SK-N-SH (cell line): ENCODE measurements around the gene FCMR. TPM values are rescaled to one million over a fixed set of nuclear protein-coding genes. Genes with fewer than 3 reads are reported as not detected.

Experiments used
- CTCF ChIA-PET: fragments of 300-600, 350-600 bp; formaldehyde crosslinking; extraction: SDS; loops from one replicate; lab custom pipeline; 2021; lab: Yijun Ruan, JAX
- POLR2A ChIA-PET: fragments of 350-600 bp; sonication (Branson Sonifier 250); formaldehyde crosslinking; extraction: SDS; loops from one replicate; lab custom pipeline; 2020; ENCODE audit warnings: antibody characterized with exemption, inconsistent platforms; lab: Yijun Ruan, JAX
- DNase-seq: peaks from one replicate; pipeline ENCODE4 v3.0.0; 2012
- H2AFZ ChIP-seq: fragments of 200-600 bp; sonication (generic); 2 replicates; pipeline ENCODE4 v1.8.1; 2016; ENCODE audit warnings: antibody characterized with exemption, mild to moderate bottlenecking, low read depth
- H3F3A ChIP-seq: fragments of 200-600 bp; sonication (generic); replicated peaks from 2 replicates; pipeline ENCODE3; 2016; ENCODE audit warnings: antibody characterized with exemption, mild to moderate bottlenecking; ENCODE audit not compliant: insufficient read depth
- H3K27ac ChIP-seq, 2 experiments: fragments of 200-500 bp in 1 of 2; fragments of 200-600 bp in 1 of 2; sonication (Bioruptor generic) in 1 of 2; sonication (generic), shearing (Covaris generic) in 1 of 2; 2 replicates each; pipeline versions ENCODE4 v1.5.1 to v1.6.1; 2014 to 2016; ENCODE audit warnings: low read depth in 2 of 2, inconsistent platforms in 1 of 2, low read length in 1 of 2, mild to moderate bottlenecking in 1 of 2, mixed read lengths in 1 of 2
- H3K27me3 ChIP-seq: fragments of 200-600 bp; sonication (generic), shearing (Covaris generic); 2 replicates; pipeline ENCODE4 v1.6.1; 2016; ENCODE audit warnings: mixed run types; ENCODE audit not compliant: insufficient read depth
- H3K36me3 ChIP-seq, 2 experiments: fragments of 200-500 bp in 1 of 2; fragments of 200-600 bp in 1 of 2; sonication (Bioruptor generic) in 1 of 2; sonication (generic) in 1 of 2; replicated peaks in 1 of 2; 2 replicates each; pipeline versions ENCODE3 to v1.5.1; 2014 to 2016; ENCODE audit warnings: low read length in 1 of 2, mild to moderate bottlenecking in 1 of 2; ENCODE audit not compliant: insufficient read depth in 2 of 2, control insufficient read depth in 1 of 2
- H3K4me1 ChIP-seq, 2 experiments: fragments of 200-500 bp in 1 of 2; fragments of 200-600 bp in 1 of 2; sonication (Bioruptor generic) in 1 of 2; sonication (generic), shearing (Covaris generic) in 1 of 2; 2 replicates each; pipeline versions ENCODE4 v1.5.1 to v1.6.1; 2014 to 2016; ENCODE audit warnings: low read depth in 1 of 2, low read length in 1 of 2, mixed run types in 1 of 2; ENCODE audit not compliant: insufficient read depth in 2 of 2, control insufficient read depth in 1 of 2
- H3K4me2 ChIP-seq: fragments of 200-600 bp; sonication (generic), shearing (Covaris generic); 2 replicates; pipeline ENCODE4 v1.6.1; 2017; ENCODE audit warnings: mixed run types
- H3K4me3 ChIP-seq, 2 experiments: fragments of 200-500 bp in 1 of 2; fragments of 200-600 bp in 1 of 2; sonication (Bioruptor generic) in 1 of 2; sonication (generic), shearing (Covaris generic) in 1 of 2; 2 replicates each; pipeline versions ENCODE4 v1.5.1 to v1.8.1; 2014 to 2016; ENCODE audit warnings: low read depth in 2 of 2, inconsistent platforms in 1 of 2, low read length in 1 of 2, mild to moderate bottlenecking in 1 of 2, mixed read lengths in 1 of 2, moderate library complexity in 1 of 2
- H3K79me2 ChIP-seq: fragments of 200-600 bp; sonication (generic); 2 replicates; pipeline ENCODE4 v1.8.1; 2017; ENCODE audit warnings: mild to moderate bottlenecking; ENCODE audit not compliant: insufficient read depth
- H3K9ac ChIP-seq: fragments of 200-600 bp; sonication (generic); 2 replicates; pipeline ENCODE4 v1.6.1; 2017; ENCODE audit warnings: mixed run types
- H3K9me2 ChIP-seq: fragments of 200-600 bp; sonication (generic); 2 replicates; pipeline ENCODE4 v1.6.1; 2017; ENCODE audit warnings: mixed run types
- H3K9me3 ChIP-seq: fragments of 200-600 bp; sonication (generic); 2 replicates; pipeline ENCODE4 v1.6.1; 2017; ENCODE audit warnings: mixed run types, mild to moderate bottlenecking, moderate library complexity
- H4K20me1 ChIP-seq: fragments of 200-600 bp; sonication (generic); 2 replicates; pipeline ENCODE4 v1.6.1; 2017; ENCODE audit warnings: mild to moderate bottlenecking, mixed run types; ENCODE audit not compliant: insufficient read depth
- CHD2 ChIP-seq: fragments of 150-350 bp; IDR thresholded peaks from 2 replicates; pipeline ENCODE4 v1.6.1; 2018; ENCODE audit warnings: low read length; ENCODE audit not compliant: partially characterized antibody
- ELF1 ChIP-seq: IDR thresholded peaks from 2 replicates; pipeline ENCODE4 v1.4.0; 2012
- EP300 ChIP-seq, 2 experiments: IDR thresholded peaks; 2 replicates each; pipeline versions ENCODE4 v1.4.0 to v1.6.1; 2012; ENCODE audit warnings: borderline replicate concordance in 1 of 2, low read depth in 1 of 2, low read length in 1 of 2
- EZH2phosphoT487 ChIP-seq: fragments of 200-600 bp; sonication (generic); IDR thresholded peaks from 2 replicates; pipeline ENCODE4 v1.6.1; 2017; ENCODE audit warnings: low read depth, mixed run types, mild to moderate bottlenecking, antibody characterized with exemption, moderate library complexity, borderline replicate concordance
- FOSL2 ChIP-seq: IDR thresholded peaks from 2 replicates; pipeline ENCODE4 v1.4.0; 2012; ENCODE audit warnings: low read depth, mild to moderate bottlenecking, moderate library complexity, borderline replicate concordance
- FOXJ3 ChIP-seq: sonication (generic); formaldehyde crosslinking; IDR thresholded peaks from 2 replicates; pipeline ENCODE4 v1.5.1; 2020; ENCODE audit warnings: mild to moderate bottlenecking, missing genetic modification reagents
- MXI1 ChIP-seq: IDR thresholded peaks from 2 replicates; pipeline ENCODE4 v1.6.1; 2012; ENCODE audit warnings: mild to moderate bottlenecking, low read depth, low read length, improper control_type of control experiment
- NFIC ChIP-seq: IDR thresholded peaks from 2 replicates; pipeline ENCODE4 v1.4.0; 2012; ENCODE audit warnings: borderline replicate concordance
- POLR2AphosphoS5 ChIP-seq: IDR thresholded peaks from 2 replicates; pipeline ENCODE4 v1.6.1; 2012; ENCODE audit warnings: low read depth, low read length
- RCOR1 ChIP-seq: fragments of 150-350 bp; IDR thresholded peaks from 2 replicates; pipeline ENCODE4 v1.6.1; 2017; ENCODE audit warnings: antibody characterized with exemption, low read length
- RXRA ChIP-seq: IDR thresholded peaks from 2 replicates; pipeline ENCODE4 v1.4.0; 2012; ENCODE audit warnings: low read depth, mild to moderate bottlenecking, borderline replicate concordance
- SIN3A ChIP-seq: IDR thresholded peaks from 2 replicates; pipeline ENCODE4 v1.6.1; 2012; ENCODE audit warnings: low read depth, mild to moderate bottlenecking, low read length, moderate library complexity, borderline replicate concordance
- TCF12 ChIP-seq: IDR thresholded peaks from 2 replicates; pipeline ENCODE4 v1.4.0; 2012
- YY1 ChIP-seq: IDR thresholded peaks from 2 replicates; pipeline ENCODE4 v1.4.0; 2012; ENCODE audit warnings: low read depth, mild to moderate bottlenecking
- WGBS: methylation state at CpG from one replicate; pipeline ENCODE4 v1.1.6; 2017; ENCODE audit warnings: low lambda C conversion rate; 5-methylcytosine and 5-hydroxymethylcytosine counted together
- polyA plus RNA-seq, 3 experiments: library from polyadenylated mRNA; depleted of rRNA; stranded (reverse); fragments of >200 nt; gene quantifications; 2 replicates each; pipeline ENCODE4 v1.2.3, GENCODE V29; 2012
- TF ChIP-seq, protein P1 (sequence below): IDR thresholded peaks from 2 replicates; pipeline ENCODE4; 2012
- TF ChIP-seq, protein P2 (sequence below): fragments of 200-600 bp; sonication (generic); IDR thresholded peaks from 2 replicates; pipeline ENCODE4 v1.6.1; 2017; ENCODE audit warnings: antibody characterized with exemption, mild to moderate bottlenecking, moderate library complexity
- TF ChIP-seq, protein P3 (sequence below): IDR thresholded peaks from 2 replicates; pipeline ENCODE4 v1.4.0; 2012; ENCODE audit warnings: low read depth
- TF ChIP-seq, protein P4 (sequence below): IDR thresholded peaks from 2 replicates; pipeline ENCODE4 v1.4.0; 2012; ENCODE audit warnings: low read depth, borderline replicate concordance
- TF ChIP-seq, protein P5 (sequence below): IDR thresholded peaks from 2 replicates; pipeline ENCODE4 v1.4.0; 2012; ENCODE audit warnings: low read depth, borderline replicate concordance
- TF ChIP-seq, protein P6 (sequence below): fragments of 150-350 bp; IDR thresholded peaks from 2 replicates; pipeline ENCODE4 v1.6.1; 2017; ENCODE audit warnings: antibody characterized with exemption, low read length, low read depth, borderline replicate concordance

FCMR gene
- polyA plus RNA-seq, 1 of the 3 experiments (the other 2 are of a cell fraction): 0.15 TPM

DNA sequence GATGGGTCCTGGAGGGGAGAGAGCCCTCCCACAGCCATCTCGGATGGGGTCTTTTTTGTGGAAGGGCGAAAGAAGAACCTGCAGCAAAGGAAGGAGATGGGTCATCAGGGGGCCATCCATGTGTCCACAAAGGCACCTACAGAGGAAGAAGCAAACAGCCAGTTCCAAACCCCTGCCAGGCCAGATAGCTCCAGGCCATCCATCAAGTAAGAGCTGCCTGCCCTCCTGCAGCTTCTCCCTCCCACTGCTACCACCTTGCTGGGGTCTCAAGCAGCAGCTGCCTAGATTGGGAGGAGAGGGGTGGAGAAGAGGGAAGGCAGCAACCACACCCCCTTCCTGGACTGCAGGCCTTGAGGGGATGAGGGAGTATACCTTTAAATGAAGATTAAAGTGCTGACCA, 44.0 kb upstream of the FCMR start (continued):
- TF ChIP-seq, protein P1, sequence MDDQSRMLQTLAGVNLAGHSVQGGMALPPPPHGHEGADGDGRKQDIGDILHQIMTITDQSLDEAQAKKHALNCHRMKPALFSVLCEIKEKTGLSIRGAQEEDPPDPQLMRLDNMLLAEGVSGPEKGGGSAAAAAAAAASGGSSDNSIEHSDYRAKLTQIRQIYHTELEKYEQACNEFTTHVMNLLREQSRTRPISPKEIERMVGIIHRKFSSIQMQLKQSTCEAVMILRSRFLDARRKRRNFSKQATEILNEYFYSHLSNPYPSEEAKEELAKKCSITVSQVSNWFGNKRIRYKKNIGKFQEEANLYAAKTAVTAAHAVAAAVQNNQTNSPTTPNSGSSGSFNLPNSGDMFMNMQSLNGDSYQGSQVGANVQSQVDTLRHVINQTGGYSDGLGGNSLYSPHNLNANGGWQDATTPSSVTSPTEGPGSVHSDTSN: no peak
- TF ChIP-seq SIN3A: no peak
- no peak for TF ChIP-seq FOSL2
- TF ChIP-seq MXI1: no peak

DNA sequence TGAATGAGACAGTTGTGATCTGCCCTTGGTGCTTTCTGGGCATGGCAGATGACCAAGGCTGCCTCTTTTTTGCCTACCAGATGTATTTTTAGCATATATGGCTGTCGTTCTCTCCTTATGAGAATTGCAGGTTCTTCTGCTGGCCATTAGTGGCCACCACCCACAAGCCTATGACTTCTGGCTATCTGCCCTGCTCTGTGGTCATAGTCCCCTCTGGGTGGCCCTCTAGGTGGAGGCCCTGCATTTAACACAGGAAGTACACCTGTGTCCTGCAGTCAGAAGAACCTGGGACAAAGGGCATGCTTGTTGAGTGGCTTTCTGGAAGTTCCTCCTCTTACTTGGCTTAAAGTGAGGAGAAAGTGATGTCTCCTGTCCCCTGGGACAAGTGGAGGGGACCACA, 42.0 kb upstream of the FCMR start:
- 30% methylated on average over 1 of the region's 1 CpG for WGBS
- CTCF ChIA-PET: no interaction called here
- TF ChIP-seq, protein P2, sequence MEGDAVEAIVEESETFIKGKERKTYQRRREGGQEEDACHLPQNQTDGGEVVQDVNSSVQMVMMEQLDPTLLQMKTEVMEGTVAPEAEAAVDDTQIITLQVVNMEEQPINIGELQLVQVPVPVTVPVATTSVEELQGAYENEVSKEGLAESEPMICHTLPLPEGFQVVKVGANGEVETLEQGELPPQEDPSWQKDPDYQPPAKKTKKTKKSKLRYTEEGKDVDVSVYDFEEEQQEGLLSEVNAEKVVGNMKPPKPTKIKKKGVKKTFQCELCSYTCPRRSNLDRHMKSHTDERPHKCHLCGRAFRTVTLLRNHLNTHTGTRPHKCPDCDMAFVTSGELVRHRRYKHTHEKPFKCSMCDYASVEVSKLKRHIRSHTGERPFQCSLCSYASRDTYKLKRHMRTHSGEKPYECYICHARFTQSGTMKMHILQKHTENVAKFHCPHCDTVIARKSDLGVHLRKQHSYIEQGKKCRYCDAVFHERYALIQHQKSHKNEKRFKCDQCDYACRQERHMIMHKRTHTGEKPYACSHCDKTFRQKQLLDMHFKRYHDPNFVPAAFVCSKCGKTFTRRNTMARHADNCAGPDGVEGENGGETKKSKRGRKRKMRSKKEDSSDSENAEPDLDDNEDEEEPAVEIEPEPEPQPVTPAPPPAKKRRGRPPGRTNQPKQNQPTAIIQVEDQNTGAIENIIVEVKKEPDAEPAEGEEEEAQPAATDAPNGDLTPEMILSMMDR: no peak
- TF ChIP-seq EP300 (IDR thresholded peaks at IDR 0.05; ENCODE audit: borderline replicate concordance in 1 of 2, low read depth in 1 of 2, low read length in 1 of 2) (no peak), MXI1 (no peak), CHD2 (no peak), FOXJ3 (CRISPR knock-in tag) (no peak), NFIC (no peak), YY1 (no peak), ELF1 (no peak), RCOR1 (no peak), SIN3A (no peak), EZH2phosphoT487 (no peak), TCF12 (no peak), POLR2AphosphoS5 (no peak), RXRA (no peak)
- TF ChIP-seq, protein P3, sequence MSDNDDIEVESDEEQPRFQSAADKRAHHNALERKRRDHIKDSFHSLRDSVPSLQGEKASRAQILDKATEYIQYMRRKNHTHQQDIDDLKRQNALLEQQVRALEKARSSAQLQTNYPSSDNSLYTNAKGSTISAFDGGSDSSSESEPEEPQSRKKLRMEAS: no peak
- TF ChIP-seq, protein P1: no peak
- TF ChIP-seq, protein P4, sequence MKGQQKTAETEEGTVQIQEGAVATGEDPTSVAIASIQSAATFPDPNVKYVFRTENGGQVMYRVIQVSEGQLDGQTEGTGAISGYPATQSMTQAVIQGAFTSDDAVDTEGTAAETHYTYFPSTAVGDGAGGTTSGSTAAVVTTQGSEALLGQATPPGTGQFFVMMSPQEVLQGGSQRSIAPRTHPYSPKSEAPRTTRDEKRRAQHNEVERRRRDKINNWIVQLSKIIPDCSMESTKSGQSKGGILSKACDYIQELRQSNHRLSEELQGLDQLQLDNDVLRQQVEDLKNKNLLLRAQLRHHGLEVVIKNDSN: no peak
- TF ChIP-seq, protein P5, sequence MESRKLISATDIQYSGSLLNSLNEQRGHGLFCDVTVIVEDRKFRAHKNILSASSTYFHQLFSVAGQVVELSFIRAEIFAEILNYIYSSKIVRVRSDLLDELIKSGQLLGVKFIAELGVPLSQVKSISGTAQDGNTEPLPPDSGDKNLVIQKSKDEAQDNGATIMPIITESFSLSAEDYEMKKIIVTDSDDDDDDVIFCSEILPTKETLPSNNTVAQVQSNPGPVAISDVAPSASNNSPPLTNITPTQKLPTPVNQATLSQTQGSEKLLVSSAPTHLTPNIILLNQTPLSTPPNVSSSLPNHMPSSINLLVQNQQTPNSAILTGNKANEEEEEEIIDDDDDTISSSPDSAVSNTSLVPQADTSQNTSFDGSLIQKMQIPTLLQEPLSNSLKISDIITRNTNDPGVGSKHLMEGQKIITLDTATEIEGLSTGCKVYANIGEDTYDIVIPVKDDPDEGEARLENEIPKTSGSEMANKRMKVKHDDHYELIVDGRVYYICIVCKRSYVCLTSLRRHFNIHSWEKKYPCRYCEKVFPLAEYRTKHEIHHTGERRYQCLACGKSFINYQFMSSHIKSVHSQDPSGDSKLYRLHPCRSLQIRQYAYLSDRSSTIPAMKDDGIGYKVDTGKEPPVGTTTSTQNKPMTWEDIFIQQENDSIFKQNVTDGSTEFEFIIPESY: no peak
- TF ChIP-seq, protein P6, sequence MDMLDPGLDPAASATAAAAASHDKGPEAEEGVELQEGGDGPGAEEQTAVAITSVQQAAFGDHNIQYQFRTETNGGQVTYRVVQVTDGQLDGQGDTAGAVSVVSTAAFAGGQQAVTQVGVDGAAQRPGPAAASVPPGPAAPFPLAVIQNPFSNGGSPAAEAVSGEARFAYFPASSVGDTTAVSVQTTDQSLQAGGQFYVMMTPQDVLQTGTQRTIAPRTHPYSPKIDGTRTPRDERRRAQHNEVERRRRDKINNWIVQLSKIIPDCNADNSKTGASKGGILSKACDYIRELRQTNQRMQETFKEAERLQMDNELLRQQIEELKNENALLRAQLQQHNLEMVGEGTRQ: no peak

More for the DNA sequence above, 42.0 kb upstream of the FCMR start:
- H3K27ac ChIP-seq: no peak overlapping the region
- POLR2A ChIA-PET: no interaction called here
- no peak overlapping the region for H3K4me2 ChIP-seq
- no peaks in the 10 kb centered on the region for H4K20me1 ChIP-seq
- H3K27me3 ChIP-seq: peaks cover 27% of the 10 kb centered on the region; the same call in 1 of the 2 replicates
- DNase-seq: no peak
- no peak overlapping the region for H3K4me3 ChIP-seq
- H3F3A ChIP-seq: no peaks in the 10 kb centered on the region
- H3K9me3 ChIP-seq: no peaks in the 10 kb centered on the region
- H2AFZ ChIP-seq: no peak overlapping the region
- H3K79me2 ChIP-seq: no peaks in the 10 kb centered on the region
- H3K9ac ChIP-seq: no peak overlapping the region
- no peaks in the 10 kb centered on the region for H3K36me3 ChIP-seq
- no peaks in the 10 kb centered on the region for H3K9me2 ChIP-seq
- H3K4me1 ChIP-seq: no peaks in the 10 kb centered on the region
